ENCODE results near the gene KDM4B.
"Not testable (repeated sequence)": the region's sequence is repeated elsewhere in the genome, so short reads cannot be mapped to it uniquely, and the experiment has no call there.

DNA sequence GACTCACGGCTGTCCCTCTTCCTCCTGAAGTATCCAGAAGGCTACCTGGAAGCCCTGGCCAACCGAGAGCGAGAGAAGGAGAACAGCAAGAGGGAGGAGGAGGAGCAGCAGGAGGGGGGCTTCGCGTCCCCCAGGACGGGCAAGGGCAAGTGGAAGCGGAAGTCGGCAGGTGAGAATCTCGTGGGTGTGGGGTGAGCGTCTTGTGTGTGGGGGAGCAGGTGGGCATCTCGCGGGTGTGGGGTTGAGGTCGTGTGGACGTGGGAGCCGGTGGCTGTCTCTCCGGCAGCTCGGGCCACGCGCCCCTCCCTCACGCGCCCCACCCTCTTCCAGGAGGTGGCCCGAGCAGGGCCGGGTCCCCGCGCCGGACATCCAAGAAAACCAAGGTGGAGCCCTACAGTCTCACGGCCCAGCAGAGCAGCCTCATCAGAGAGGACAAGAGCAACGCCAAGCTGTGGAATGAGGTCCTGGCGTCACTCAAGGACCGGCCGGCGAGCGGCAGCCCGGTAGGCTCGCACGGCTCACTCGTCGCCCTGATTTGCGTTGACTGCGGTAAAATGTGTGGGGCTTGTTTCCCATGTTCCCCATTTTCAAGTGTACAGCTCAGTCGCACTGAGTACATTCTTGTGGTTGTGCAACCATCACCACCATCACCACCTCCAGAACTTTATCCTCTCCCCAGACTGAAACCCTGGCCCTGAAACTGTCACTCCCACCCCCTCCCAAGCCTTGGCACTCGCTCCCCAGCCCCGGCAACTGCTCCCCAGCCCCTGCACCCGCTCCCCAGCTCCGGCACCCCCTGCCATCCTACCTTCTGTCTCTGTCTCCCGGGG lies 14.4 kb upstream of the KDM4B start:
- not testable (repeated sequence) for TF ChIP-seq ZFX (IDR thresholded peaks at IDR 0.05)
- TF ChIP-seq, protein P1, sequence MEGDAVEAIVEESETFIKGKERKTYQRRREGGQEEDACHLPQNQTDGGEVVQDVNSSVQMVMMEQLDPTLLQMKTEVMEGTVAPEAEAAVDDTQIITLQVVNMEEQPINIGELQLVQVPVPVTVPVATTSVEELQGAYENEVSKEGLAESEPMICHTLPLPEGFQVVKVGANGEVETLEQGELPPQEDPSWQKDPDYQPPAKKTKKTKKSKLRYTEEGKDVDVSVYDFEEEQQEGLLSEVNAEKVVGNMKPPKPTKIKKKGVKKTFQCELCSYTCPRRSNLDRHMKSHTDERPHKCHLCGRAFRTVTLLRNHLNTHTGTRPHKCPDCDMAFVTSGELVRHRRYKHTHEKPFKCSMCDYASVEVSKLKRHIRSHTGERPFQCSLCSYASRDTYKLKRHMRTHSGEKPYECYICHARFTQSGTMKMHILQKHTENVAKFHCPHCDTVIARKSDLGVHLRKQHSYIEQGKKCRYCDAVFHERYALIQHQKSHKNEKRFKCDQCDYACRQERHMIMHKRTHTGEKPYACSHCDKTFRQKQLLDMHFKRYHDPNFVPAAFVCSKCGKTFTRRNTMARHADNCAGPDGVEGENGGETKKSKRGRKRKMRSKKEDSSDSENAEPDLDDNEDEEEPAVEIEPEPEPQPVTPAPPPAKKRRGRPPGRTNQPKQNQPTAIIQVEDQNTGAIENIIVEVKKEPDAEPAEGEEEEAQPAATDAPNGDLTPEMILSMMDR (IDR thresholded peaks at IDR 0.05 in 2 of 3, conservative IDR thresholded peaks at IDR 0.05 in 1 of 3; ENCODE audit: borderline replicate concordance in 1 of 3, insufficient read depth in 1 of 3, low read depth in 2 of 3, low read length in 2 of 3): not testable (repeated sequence)
- TF ChIP-seq, protein P2, sequence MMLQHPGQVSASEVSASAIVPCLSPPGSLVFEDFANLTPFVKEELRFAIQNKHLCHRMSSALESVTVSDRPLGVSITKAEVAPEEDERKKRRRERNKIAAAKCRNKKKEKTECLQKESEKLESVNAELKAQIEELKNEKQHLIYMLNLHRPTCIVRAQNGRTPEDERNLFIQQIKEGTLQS (IDR thresholded peaks at IDR 0.05): not testable (repeated sequence)

Measured in HCT116 (cell line).